T-helper 22 cell (primary cell): ENCODE results near the gene SERTAD2.

Experiments used
- DNase-seq: peaks from one replicate; pipeline ENCODE4 v3.0.0-alpha.2; 2020; ENCODE audit warnings: low read depth

SERTAD2 gene

DNA sequence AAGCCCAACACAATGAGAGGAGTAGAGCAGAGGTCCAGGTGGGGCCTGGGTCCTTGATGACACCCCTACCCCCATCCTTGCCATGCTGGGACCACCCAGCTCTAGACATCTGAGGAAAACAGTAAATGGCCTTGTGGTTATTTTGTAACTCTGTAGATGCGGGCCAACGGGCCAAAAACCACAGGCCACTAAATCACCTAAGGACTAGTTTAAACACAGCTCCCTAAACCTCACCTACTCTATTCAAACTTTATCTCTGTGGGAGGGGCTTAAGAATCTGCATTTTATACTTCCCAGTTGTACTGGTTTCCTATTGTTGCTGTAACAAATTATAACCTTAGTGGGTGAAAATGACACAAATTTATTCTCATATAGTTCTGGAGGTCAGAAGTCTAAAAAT is 19.0 kb upstream of the SERTAD2 start:
- DNase-seq: no peak

- DNase-seq: no peak
These were observed 16.3 kb upstream of the SERTAD2 start for GRCh38 chr2:64670047-64670446.

DNA sequence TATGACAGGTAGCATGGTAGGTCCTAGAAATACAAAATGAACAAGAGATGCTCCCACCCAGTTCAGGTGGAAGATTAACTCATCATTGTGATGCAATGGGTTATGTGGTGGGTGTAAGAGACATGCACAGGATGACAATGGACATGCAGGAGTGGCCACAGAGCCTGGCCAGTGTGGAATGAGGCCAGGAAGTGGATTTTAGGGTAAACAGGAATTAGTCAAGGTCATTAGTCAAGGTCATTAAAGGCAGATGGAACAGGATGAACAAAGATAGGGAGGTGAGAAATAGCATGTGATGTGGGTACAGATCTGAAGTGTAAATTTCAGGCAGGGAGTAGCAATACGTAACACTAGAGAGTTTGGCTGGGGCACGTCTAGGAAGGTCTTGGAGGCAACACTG is 15.6 kb upstream of the SERTAD2 start:
- DNase-seq: no peak

DNA sequence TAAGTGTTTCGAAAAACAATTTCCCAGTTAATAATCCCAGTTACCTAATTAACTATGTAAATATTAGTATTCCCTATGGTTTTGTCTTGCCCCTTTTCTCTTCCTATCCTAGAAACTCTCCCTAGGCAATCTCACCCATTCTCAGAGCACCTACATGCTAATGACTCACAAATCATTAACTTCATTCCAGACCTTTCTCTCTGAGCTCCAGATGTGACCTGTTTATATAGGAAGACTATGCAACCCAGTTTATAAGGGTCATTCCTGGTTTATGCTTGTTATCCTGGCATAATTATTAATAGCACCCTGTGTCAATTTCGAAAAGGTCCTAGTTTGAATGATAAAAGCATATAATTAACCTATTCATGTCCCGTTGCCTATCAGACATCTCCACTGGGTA is 14.8 kb upstream of the SERTAD2 start:
- DNase-seq: no peak

GRCh38 chr2:64667535-64667934 is 13.8 kb upstream of the SERTAD2 start:
- DNase-seq: no peak

DNA sequence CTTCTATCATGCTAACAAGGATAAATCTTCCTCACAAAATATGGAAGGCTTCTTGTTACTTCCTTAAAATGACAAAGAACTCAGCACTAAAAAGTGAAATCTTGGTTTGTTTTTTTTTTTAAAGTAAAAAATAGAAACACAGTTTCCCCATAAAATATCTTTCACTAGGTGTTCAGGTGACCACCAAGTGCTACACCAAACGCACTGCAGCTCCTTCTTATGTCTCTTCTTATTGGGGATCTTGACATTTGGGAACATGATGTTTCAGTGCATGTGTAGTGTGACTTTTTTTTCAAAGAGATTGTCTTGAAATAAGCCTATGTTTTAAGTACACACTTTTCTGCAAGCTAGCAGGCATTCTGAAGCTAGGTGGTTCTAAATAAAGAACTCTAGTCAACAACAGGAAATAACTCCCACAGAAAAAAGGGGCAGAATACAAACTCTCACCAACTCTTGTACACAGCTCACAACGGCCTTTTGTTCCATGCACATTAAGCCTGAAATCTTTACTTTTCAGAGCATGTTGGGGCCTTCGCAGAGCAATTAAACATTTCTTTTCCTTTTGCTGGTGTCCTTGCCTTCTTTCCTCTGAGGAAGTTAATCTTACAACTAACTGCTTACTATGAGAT is 13.2 kb upstream of the SERTAD2 start:
- no peak for DNase-seq

- no peak for DNase-seq
These were observed 12.0 kb upstream of the SERTAD2 start for GRCh38 chr2:64665709-64666108.

GRCh38 chr2:64663402-64663801 is 9.7 kb upstream of the SERTAD2 start:
- DNase-seq: no peak

GRCh38 chr2:64661741-64662169 is 8.0 kb upstream of the SERTAD2 start:
- DNase-seq: no peak

DNA sequence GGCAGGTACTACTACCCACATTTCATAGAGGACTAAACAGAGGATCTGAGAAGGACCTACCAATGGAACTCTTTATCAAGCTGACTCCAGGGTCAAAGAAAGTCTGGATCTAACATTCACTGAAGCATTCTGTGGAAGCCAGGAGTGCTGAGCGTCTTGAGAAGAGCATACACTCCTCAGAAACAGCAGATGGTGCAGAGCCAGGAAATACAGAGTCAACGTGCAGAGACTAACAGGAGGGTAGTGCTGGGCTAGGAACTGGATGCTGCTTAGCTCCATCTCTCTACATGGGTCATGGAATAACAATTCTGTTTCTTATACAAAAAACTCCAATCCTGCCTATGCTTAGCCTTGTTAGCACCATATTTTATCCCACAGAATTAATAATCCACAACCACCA is 5.5 kb upstream of the SERTAD2 start:
- no peak for DNase-seq

DNA sequence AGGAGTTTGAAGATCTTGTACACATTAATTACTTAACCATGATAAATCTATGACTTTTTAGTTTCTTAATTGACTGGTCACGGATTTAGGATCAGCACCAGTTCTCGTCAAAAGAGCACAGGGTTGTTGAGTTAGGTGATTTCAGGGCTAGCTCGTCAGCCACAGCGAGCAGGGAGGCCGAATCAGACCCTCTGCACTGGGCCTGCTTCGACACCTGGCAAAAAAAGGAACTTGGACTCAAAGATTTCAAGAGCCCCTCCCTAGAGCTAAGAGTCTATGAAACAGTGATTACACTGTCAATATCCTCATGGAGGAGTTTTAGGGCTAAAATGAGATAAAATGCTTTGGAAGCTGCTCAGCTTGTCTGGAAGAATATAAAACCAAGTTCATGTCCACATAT is 4.6 kb upstream of the SERTAD2 start:
- no peak for DNase-seq

DNA sequence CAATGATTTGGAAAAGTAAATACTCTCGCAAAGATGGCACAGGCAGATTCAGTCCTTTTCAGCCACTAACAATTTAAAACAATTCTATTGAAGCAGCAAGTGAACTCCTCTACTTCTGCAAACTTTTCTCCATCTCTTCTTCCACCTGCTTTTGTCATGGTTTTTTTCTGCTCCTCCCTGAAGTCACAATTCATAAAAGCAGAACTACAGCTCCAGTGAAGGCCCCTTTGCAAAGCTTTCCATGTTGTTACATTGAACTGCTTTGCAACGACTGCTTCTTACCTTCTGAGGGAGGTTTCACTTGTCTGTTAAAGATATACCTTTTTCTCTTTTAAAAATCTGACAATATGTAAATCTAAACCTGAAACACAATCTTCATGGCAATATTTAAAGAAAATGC is 3.7 kb upstream of the SERTAD2 start:
- DNase-seq: no peak

- DNase-seq: no peak
These were observed 2.7 kb upstream of the SERTAD2 start for GRCh38 chr2:64656379-64656778.

DNA sequence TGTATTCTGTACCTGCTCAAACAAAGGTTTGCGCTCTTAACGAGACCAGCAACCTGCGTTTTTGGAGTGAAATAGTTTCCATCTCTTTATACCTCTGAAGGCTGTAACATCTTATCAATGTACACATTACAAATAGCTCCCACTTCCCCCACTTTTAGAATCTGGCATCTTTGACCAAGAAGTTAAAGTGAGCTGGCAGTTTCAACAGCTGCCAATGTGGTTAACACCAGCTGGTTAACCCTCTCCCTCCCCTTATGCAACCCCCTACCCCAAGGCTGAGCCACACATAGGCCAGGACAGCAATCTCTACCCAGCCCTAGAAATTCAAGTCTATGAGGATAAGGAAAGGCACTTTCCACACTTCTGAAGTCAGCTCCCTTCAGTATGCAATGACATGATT is 2.2 kb upstream of the SERTAD2 start:
- no peak for DNase-seq

DNA sequence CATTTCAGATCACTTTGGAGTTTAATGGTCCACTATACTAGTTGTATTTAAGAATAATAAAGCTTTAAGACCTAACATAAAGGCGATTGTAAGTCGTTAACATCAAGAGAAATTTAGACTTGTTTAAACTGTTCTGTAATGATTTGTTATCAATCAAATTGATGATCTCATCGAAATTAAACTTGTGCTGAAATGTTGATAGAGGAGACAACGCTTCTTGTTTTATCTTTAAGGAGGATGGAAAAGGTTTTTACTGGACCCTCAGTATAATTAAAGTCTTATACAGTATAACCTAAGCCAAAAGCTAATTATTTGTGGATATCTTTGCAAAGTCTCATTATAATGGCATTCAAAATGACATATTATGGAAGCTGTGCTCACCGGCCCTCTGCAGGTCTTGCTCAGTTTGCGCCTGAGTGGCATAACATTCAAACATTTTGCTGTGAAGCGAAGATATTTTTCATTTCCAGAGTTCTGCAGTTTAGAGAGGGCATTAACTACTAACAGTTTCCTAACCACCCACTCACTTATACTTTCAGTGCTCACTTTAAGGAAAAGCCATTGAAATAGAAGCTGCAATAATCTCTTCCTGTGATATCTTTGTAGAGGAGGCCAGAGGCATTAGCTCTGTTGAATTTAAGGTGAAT is 1.4 kb upstream of the SERTAD2 start:
- DNase-seq: no peak

GRCh38 chr2:64654063-64654811 is 524 bp upstream of the SERTAD2 start:
- DNase-seq: peak; percentile 58

GRCh38 chr2:64652231-64653108 is 1.2 kb downstream of the SERTAD2 start:
- DNase-seq: no peak

DNA sequence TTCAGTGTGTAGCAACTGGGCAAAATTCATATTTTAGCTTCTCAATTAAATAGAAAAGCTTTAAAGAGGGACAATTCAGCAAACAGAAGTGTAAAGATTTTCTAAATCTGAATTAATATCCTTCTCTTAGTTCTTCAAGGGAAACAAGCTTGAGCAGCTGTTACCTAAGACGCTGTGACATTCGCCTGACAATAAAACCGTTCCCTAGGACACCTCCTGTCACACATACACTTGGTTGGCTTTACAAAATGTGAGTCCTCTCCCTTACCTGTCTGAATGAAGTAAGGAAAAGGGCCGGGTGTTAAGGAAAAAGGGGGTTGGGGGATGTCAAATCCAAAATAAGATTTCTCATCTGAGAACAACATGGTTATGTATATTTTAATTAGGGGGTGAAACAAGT is 2.1 kb downstream of the SERTAD2 start:
- DNase-seq: no peak

DNA sequence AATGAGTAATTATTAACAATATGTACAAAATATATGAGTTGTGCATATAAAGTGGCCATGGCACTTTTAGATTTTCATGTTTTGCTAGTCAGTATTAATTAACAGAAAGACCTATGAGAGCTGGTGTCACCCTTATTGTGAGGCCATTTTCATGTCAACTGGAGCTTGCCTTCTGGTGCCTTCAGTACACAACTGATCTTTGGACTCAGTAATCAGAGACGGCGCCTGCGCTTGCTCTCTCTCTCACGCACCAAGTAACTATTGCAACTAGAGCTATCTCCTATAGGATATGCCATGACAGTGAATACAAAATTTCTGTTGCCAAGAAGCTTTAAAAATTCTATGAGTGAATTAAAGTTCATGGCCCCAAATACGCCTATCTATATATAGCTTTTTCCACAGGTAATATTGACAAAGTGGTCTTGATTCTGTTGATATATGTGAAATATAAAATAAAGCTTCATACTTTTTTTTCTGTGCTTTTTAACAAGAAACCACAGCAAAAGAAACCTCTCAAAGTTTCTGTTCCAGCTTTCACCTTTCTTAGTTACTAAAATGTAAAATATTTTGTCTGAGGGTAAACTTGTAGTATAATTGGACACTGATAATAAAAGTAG is 2.9 kb downstream of the SERTAD2 start:
- DNase-seq: no peak

GRCh38 chr2:64650296-64650695 is 3.4 kb downstream of the SERTAD2 start:
- DNase-seq: no peak

- DNase-seq: no peak
These were observed 4.1 kb downstream of the SERTAD2 start for GRCh38 chr2:64649626-64650025.

GRCh38 chr2:64649013-64649484 is 4.7 kb downstream of the SERTAD2 start:
- DNase-seq: no peak
